HG03135 (cell line): ENCODE measurements around the gene DYNLT2.

Experiments used
- ATAC-seq: cut with Tn5 transposase; IDR thresholded peaks from one replicate; pipeline ENCODE4 v1.9.1; 2021; ENCODE audit warnings: mild to moderate bottlenecking, moderate library complexity; ENCODE audit not compliant: unreplicated experiment

The DYNLT2 gene

DNA sequence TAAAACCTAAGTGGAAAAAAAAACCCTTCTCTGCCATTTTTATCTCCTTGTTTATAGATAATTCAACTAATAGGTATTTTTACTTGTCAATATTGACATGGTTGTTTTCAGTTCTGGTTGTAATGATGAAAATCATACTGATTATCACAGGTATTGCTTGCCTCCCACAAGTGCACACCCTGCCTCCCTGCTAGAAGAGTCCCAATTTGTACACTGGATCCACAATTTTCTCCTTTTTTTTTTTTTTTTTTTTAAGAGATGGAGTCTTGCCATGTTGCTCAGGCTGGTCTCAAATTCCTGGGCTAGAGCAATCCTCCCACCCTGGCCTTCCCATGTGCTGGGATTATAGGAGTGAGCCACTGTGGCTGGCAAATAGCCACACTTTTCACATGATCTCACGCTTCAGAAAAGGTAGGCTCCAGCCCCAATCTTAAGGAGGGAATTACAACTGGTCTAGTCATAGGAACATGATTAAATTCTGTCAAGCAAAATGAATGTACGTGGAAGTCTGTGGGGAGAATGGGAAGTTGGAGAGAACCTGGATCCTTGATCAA, 12.3 kb downstream of the DYNLT2 start:
- no peak for ATAC-seq

DNA sequence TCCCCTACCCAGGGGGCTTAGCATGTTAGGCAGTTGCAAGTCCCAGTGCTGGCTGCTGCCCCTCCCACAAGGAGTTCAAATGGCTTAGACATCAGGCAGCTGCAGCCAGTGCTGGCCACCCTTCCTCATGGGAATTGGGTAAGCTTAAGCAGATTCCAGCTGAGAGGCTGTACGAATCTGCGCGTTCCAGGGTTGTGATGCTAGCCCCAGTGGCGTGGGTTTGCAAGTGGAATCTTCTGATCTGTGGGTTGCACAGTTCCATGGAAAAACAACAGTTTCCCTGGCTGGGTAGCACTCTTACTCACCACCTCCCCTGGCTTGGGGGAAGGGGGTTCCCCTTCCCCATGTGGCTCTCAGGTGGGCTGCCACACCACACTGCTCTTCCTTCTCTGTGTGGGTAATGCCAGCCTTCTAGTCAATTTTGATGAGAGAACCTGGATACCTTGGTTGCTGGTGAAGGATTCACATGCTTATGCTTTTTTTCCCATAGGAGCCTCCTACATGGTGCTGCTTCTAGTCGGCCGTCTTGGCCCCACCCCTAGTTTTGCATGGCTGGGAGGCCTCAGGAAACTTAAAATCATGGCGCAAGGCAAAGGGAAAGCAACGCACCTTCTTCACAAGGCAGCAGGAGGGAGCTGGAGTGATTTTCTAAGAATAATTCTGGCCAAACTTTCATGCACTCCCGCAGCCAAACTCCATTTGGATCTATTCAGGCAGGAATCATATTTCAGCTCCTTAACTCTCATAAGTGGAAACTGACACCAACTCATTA, 13.0 kb downstream of the DYNLT2 start:
- ATAC-seq, result no peak

DNA sequence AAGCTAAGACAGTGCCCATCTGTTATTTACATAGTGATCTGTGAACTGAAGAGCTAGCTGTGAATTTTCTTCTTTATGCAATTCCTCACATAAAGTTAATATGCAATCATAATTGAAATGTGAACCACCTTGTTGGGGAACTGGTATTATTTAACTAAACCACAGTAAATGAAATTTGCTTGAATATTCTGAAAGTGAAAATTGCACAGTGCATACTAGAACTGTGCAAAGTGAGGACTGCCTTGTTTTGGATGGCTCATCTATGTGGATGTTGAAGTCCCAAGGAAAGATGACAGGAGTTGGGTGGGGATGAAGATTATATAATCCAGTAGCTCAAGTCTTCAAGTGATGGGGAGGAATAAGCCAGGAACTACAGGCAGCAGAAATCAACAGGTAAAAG, 21.4 kb downstream of the DYNLT2 start:
- no peak for ATAC-seq

DNA sequence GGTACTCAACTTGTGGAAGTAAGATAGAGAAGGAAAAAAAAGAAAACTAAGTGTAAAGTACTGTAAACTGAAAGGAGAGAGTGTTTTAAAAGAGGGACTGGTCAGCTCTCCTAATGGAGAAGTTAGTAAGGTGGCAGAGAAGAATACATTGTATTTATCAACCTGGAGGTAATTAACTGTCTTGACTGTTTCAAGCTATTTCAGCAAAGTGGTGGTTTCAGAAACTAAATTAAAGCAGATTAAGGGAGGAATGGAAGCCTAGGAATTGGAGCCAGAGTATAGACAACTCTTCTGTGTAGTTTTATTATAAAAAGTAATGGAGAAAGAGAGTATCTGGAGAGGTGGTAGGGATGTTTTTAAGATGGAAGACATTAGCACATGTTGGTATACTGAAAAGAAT, 24.4 kb downstream of the DYNLT2 start:
- ATAC-seq, result no peak

DNA sequence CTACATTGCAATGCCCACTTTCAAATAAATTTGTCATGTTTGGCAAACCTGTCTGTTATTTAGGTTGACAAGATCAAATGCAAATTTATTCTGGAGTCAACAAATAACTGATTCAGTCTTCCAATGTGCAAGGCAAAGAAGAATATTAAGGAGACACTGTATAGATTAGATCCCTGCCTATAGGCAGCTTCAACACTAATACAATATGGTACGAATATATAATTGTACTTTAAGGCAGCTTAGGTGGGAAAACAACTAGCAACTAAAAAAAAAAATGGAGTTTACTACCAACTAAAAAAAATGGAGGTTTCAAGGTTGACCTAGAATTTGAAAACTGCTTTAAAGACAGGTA, 25.3 kb downstream of the DYNLT2 start:
- no peak for ATAC-seq

DNA sequence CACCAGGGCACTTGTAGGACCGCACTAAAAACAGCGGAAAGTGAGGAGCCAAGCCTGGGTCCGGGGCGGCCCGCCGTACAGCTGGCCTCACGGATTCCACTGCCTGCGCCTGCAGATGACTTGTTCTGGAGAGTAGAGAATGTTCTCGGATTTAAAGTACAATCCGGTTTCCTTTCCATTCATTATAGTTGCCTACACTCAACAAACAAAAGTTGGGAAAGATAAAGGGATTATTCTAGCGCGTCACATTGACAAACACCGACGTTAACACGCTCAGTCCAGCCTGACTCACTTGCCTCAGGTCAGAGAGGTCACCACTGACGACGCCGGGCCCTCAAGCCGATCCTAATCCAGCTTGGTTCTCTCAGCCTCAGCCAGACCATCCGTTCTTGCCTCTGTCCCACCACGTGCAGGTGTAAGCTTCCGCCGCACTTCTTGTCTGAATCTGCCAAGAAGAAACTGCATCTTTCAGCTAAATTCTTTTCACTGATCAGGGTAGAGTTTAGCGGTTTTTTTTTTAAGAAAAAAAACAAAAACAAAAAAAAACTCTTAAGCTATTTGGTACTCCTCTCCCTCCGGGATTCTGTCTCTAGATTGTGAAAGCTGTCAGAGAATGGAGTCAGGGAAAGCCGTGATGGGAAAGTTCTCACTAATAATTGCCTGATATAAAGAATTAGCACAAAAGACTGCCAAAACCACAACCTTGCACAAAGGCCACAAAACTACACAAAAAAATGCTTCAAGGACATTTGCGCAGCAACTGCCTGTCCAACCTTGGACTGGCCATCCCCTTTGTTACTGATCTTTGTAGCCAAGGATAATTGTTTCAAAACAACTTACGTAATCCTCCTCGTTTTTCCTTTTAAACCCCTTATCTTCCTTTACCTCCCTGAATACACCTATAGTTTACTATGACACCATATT, 26.0 kb downstream of the DYNLT2 start:
- no peak for ATAC-seq

DNA sequence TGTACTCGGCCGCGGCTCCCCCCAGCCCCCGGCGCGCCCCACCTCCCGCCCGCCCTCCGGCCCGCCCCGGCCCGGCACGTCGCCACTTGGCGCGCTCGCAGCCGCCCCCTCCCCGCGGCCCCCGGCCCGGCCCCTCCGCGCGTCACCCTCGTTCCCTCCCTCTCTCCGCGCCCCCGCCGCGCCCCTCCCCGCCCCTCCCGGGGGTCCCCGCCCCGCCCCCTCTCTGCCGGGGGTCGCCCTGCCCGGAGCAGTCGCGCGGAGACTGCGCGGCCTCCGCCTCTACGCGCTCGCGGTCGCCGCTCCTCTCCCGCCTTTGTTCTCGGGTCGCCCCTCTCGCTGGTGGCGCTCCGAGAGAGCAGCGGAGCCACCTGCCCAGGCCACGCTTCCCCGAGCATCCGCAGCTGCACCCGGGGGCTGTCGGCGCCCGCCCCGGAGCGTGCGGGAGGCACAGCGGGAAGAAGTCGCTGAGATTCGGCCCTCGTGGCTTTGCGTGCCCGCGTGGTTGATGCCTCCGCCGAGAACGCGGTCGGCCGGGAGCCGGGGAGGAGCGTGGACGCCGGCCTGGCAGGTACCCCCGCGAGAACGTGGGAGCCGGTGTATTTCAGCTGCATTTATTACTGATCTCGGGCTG, 26.8 kb downstream of the DYNLT2 start, which contains the start of gene PHF10:
PHF10 (minus strand) TSS at position 7 of the 631 bp plus-strand sequence. CDS start 569 bp downstream, outside the sequence.
- peak; percentile 36 for ATAC-seq

DNA sequence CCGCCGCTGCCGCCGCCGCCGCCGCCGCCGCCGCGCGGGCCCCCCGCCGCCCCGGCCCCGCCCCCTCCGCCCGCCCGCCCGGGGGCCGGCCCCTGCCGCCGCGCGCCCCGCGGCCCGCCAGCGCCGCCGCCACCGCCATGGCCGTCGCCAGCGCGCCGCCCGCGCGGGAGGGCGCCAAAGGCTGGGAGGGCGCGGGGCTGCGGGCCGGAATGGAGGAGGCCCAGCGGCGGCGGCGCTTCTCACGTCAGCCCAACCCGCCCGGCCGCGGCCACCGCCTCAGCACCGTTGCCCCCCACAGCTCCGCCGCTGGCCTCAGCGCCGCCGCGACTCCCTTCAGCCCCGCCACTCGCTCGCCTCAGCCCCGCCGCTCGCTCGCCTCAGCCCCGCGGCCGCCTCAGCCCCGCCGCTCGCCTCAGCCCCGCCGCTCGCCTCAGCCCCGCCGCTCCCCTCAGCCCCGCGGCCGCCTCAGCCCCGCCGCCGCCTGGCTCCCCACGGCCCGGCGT, 27.3 kb downstream of the DYNLT2 start:
- peak; percentile 42 for ATAC-seq

DNA sequence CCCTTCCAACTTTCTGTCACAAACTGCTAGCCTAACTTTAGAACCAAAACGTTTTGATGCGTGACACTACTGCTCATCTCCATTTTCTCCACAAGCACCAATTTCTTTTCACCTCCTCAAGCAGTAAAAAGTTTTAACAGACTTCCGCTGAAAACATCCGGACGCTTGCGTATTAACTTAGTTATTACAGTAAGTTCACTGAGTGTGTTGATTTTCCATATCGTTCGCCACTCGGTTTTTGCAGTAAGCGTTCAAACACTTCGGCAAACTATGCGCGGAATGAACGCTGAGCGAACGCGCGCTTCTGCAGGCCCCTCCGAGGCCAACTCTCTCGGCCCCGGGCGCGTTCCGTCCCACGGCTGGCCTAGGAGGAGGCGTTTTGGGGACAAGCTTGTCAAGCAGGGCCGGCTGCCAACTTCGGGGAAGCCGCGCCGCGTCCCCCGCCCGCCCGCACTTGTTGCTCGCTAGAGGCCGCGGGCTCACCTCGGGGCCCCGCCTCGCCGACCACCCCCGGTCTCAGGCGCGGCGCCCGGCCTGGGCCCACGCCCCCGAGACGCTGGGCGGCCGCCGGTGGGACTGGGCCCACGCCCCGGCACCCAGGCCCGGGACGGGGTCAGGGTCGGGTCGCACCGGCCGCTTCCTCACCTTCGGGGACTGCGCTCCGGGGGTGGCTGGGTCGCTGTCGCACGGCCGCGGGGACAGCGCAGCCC, 28.0 kb downstream of the DYNLT2 start:
- ATAC-seq, result peak; percentile 42

DNA sequence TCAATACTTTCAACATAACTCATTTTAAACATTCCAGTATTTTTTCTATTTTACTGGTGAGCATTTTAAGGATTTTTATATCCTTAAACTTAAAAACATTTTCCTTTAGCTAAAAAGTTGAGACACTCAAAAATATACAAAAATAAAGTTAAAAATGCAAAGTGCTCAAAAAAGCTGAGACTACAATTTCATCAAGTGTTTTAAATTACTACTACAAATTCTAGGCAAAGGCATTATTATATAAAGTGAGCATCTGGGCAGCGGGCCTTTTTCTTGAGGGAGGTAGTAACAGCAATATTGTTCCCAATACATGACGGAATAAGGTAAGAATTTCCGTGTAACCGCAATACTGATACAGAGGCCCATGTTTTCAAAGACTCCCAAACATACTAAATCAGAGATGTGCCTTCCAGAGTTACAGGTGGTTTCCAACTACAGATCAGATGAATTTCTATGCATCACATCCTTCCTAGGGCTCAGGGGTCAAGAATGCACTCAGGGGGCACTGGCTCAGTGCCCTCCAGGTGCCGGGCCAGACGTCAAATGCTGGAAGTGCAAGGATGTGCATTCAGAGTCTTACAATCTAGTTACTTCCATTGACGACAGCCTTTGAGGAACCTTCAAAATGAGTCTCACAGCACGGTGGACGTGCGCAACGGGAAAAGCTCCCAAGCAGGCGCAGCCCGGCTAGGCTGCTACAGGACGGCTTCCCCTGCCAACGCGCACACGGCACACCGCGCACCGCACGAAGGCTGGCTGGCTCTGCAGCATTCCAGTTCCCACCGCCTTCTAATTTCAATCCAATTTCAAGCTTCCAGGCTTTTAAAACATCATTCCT, 28.8 kb downstream of the DYNLT2 start:
- no peak for ATAC-seq

DNA sequence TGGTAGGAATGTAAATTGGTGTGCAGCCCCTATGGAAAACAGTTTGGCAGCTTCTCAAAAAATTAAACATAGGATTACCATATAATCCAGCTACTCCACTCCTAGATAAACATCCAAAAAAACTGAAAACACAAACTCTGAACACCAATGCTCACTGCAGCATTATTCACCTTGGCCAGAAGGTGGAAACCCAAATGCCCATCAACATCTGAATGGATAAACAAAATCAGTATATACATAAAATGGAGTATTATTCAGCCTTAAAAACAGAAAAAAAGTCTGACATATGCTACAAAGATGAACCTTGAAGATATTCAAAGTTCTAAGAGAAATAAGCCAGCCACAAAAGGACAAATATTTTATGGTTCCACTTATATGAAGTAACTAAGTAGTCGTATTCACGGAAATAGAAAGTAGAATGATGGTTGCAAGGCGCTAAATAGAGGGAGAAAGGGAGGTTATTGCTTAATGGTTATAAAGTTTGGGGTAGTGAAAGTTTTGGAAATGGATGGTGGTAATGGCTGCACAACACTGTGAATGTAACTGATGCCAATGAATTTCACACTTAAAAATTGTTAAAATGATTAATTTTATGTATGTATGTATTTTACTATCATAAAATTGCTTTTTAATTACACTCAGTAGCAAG, 31.0 kb downstream of the DYNLT2 start:
- no peak for ATAC-seq

DNA sequence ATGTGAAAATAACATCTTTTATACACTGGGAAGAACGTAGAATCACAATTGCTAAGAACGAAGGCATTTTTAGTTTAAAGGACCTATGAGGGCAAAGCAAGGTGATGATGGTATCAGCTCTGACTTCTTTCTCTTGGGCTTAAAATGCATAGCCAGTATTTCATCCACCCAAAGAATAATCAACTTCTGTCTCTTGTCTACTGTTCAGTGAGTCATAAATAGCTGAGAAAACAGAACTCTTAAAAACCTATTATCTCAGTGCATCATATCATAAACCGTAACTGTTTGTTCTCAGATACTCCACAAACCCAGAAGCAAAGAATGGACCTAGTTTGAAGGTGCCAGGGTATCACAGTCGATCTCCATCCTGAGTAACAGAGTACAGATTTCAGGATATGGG, 32.3 kb downstream of the DYNLT2 start:
- no peak for ATAC-seq

DNA sequence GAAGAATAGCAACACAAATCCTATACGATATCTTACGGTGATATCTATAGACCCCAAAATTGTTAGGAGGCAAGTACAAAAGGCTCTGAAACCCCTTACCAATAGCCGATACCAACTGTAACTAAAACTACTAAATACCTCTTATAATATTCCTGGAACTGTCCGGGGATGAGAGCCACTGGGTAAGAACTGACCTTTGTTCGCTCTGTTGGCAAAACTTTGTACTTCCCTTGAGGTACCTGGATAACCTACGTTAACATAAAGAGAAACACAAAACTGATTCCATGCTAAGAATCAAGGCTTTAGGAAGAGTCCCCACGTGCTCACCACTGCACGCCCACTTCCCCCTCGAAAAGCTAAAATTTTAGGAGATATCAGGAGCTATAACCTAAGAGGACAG, 36.8 kb downstream of the DYNLT2 start:
- ATAC-seq, result no peak

DNA sequence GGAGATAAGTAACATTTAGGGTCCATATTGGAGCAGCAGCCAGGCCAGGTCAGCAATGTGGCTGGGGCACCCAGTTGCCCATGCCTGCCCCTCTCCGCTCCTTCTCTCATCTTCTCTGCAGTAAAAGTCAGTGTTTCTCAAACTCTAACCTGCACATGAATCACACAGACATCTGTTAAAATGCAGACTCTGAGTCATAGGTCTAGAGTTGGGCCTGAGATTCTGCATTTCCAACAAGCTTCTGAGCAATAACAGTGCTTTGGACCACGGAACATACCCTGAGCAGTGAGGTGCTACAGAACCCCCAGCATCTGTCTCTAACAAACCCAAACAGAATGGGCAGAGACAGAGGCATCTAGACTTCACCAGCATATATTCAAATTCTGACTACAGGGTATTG, 37.2 kb downstream of the DYNLT2 start:
- no peak for ATAC-seq

DNA sequence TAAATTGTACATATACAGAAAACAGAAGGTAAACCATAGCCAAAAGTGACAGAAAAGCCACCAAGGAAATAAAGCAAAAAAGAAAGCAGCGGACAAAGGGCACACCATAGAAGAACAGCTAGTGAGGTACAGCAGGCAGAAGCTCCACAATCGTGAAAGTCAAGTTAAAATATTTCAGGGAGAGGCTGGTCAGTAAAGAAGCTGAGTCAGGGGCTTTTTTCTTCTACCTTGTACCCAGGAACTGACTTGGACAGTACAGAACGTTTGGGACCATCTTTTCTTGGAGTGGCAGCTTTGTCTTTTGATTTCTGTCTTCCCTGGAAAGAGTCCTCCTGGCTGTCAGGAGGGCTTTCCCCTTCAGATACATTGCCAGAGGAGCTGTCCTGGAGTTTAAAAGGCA, 41.4 kb downstream of the DYNLT2 start:
- ATAC-seq, result no peak

DNA sequence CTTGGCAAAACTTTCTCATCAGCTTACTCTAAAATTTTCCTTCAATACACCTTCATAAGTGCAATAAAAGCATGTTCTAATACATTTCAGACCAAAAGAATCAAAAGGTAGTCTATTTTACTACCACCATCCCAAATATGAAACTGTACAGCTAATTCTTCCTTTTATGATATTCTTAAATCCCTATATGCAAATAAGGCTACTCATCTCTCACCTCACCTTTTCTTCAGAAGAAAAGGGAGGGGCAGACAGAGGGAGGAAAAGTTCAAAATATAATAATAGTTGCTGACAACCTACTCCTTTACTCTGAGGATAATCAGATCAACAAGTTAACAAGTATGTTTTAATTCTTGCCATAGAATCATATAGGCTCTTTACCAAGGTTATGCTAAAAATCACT, 42.1 kb downstream of the DYNLT2 start:
- ATAC-seq, result peak; percentile 58

DNA sequence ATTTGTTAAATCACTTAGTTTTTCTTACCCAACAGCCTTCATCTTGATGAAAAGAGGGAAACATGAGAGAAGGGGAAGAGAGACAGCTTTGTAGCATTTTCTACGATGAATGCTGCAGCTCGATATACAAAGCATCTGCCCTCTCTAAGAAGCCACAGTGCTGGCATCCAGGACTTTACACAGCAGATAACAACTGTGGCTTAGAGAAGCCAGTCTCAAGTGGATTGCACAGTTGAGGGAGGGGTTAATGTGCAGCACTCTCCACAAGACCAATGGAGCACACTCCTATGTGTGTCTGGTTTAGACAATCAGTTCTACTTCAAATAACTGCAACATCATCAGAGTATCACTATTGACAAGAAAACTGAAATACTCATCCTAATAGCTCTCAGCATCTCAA, 43.6 kb downstream of the DYNLT2 start:
- no peak for ATAC-seq

DNA sequence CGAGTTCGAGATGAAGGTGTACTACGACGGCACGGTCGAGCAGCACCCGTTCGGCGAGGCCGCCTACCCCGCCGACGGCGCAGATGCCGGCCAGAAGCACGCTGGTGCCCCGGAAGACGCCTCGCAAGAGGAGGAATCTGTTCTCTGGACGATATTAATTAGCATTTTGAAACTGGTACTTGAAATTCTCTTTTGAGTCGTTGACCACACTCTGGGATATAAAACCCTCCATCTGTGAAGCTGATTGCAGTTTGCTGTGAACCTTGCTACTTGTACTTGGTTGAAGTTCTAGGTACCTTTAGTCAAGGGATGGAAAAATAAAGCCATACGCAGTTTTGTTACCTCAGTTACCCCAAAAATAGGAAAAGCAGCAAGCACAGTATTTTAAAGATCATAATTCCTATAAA, 48.5 kb downstream of the DYNLT2 start:
- ATAC-seq, result peak; percentile 19
